HepG2 (cell line): Measurements from ENCODE around the gene FXN. TPM values are rescaled to one million over a fixed set of nuclear protein-coding genes. Genes with fewer than 3 reads are reported as not detected.
A peak's percentile ranks its signal among the peaks of the same experiment; 100 is the strongest.

Experiments used
- ATAC-seq: fragments of 200-7000 bp; cut with Tn5 transposase; 3 replicates; pipeline ENCODE4 v1.9.1; 2020; ENCODE audit warnings: mild to moderate bottlenecking, moderate library complexity
- BruUV-seq: library from RNA; stranded (reverse); fragments of 400-500 nt; replicated peaks from 2 replicates; lab custom pipeline; 2021; lab: Mats Ljungman, UMichigan
- CTCF ChIA-PET: fragments of 300-600 bp; formaldehyde crosslinking; extraction: SDS; loops from one replicate; lab custom pipeline; 2021; ENCODE audit warnings: low total read pairs, inconsistent platforms, low intra/inter-chr PET ratio; lab: Yijun Ruan, JAX
- POLR2A ChIA-PET: fragments of 350-600 bp; sonication (Branson Sonifier 250); formaldehyde crosslinking; loops from one replicate; lab custom pipeline; 2020; ENCODE audit warnings: antibody characterized with exemption, inconsistent platforms; lab: Yijun Ruan, JAX
- DNase-seq: peaks from one replicate; pipeline ENCODE4 v3.0.0-alpha.2; 2015; ENCODE audit warnings: low spot score
- FAIRE-seq: peaks from 3 replicates; lab custom pipeline; 2011; peaks lifted over from hg19 to GRCh38; lab: Jason Lieb, UNC
- H2AFZ ChIP-seq: one replicate; pipeline ENCODE4 v1.6.1; 2011; ENCODE audit warnings: low read length, inconsistent platforms
- H3K27ac ChIP-seq: fragments of 300-600 bp; 3 replicates; pipeline ENCODE4 v1.8.0; 2011; ENCODE audit warnings: mixed run types, mild to moderate bottlenecking, mixed read lengths, low read length, inconsistent platforms; ENCODE audit not compliant: insufficient read depth; ENCODE audit errors: extremely low read length
- H3K27me3 ChIP-seq, 2 experiments: fragments of 200-600 bp in 1 of 2; 2 replicates in 1 of 2; 3 replicates in 1 of 2; pipeline versions ENCODE4 v1.6.0 to v1.8.0; 2011; ENCODE audit warnings: low read length in 2 of 2, mild to moderate bottlenecking in 2 of 2, moderate library complexity in 2 of 2, inconsistent platforms in 1 of 2; ENCODE audit not compliant: insufficient read depth in 2 of 2, control insufficient read depth in 1 of 2
- H3K36me3 ChIP-seq, 2 experiments: fragments of 200-600 bp in 1 of 2; replicated peaks in 1 of 2; 2 replicates in 1 of 2; 3 replicates in 1 of 2; pipeline versions ENCODE4 v1.5.1 to v1.8.0; 2011; ENCODE audit warnings: low read length in 2 of 2, inconsistent platforms in 1 of 2; ENCODE audit not compliant: insufficient read depth in 2 of 2, control insufficient read depth in 1 of 2
- H3K4me1 ChIP-seq: 2 replicates; pipeline ENCODE4 v1.5.1; 2012; ENCODE audit warnings: low read length, inconsistent platforms; ENCODE audit not compliant: insufficient read depth
- H3K4me2 ChIP-seq: 2 replicates; pipeline ENCODE4 v1.6.0; 2011; ENCODE audit warnings: low read depth, low read length, inconsistent platforms
- H3K4me3 ChIP-seq, 3 experiments: fragments of 200-600 bp in 1 of 3; sonication (generic), shearing (Covaris generic) in 1 of 3; replicated peaks in 1 of 3; 2 replicates each; pipeline ENCODE4 v1.5.1; 2011 to 2016; ENCODE audit warnings: low read length in 3 of 3, inconsistent platforms in 2 of 3, low read depth in 2 of 3, mild to moderate bottlenecking in 2 of 3, control low read depth in 1 of 3, mixed read lengths in 1 of 3; ENCODE audit not compliant: insufficient read depth in 1 of 3
- H3K79me2 ChIP-seq: one replicate; pipeline ENCODE4 v1.6.1; 2011; ENCODE audit warnings: low read length, inconsistent platforms; ENCODE audit not compliant: insufficient read depth
- H3K9ac ChIP-seq: 2 replicates; pipeline ENCODE4 v1.6.0; 2011; ENCODE audit warnings: mild to moderate bottlenecking, low read depth, low read length, inconsistent platforms; ENCODE audit not compliant: insufficient read depth
- H3K9me3 ChIP-seq: 2 replicates; pipeline ENCODE4 v1.5.1; 2012; ENCODE audit warnings: mild to moderate bottlenecking, low read length
- H4K20me1 ChIP-seq: 2 replicates; pipeline ENCODE4 v1.6.0; 2011; ENCODE audit warnings: inconsistent platforms, mild to moderate bottlenecking, low read length, moderate library complexity; ENCODE audit not compliant: insufficient read depth
- AHR ChIP-seq: IDR thresholded peaks from 2 replicates; pipeline ENCODE4 v1.6.1; 2018; ENCODE audit warnings: missing genetic modification reagents, missing compliant biosample characterization
- DZIP1 ChIP-seq: sonication (generic); formaldehyde crosslinking; IDR thresholded peaks from 2 replicates; pipeline ENCODE4 v1.5.0; 2020; ENCODE audit warnings: mild to moderate bottlenecking, missing genetic modification reagents
- NFE2 ChIP-seq: sonication (generic); formaldehyde crosslinking; IDR thresholded peaks from 2 replicates; pipeline ENCODE4 v1.4.0; 2020; ENCODE audit warnings: missing genetic modification reagents
- PHB2 ChIP-seq: fragments of 450-650 bp; IDR thresholded peaks from 2 replicates; pipeline ENCODE4 v1.6.1; 2018; ENCODE audit not compliant: partially characterized antibody
- SNRNP70 ChIP-seq: fragments of 200-400 bp; formaldehyde crosslinking; IDR thresholded peaks from 2 replicates; pipeline ENCODE4 v1.6.1; 2017; ENCODE audit warnings: mild to moderate bottlenecking, low read depth, low read length, moderate library complexity
- TCF12 ChIP-seq, 2 experiments: fragments of 450-650 bp in 1 of 2; sonication (generic) in 1 of 2; formaldehyde crosslinking in 1 of 2; IDR thresholded peaks; 2 replicates each; pipeline versions ENCODE4 v1.6.1 to v1.8.0; 2017 to 2022; ENCODE audit warnings: antibody characterized with exemption in 1 of 2, mild to moderate bottlenecking in 1 of 2, missing genetic modification reagents in 1 of 2, moderate library complexity in 1 of 2
- ZNF264 ChIP-seq: sonication (generic); formaldehyde crosslinking; IDR thresholded peaks from 2 replicates; pipeline ENCODE4 v1.4.0; 2020; ENCODE audit warnings: missing genetic modification reagents
- ZNF768 ChIP-seq: sonication (generic); formaldehyde crosslinking; IDR thresholded peaks from 2 replicates; pipeline ENCODE4 v1.4.0; 2020; ENCODE audit warnings: missing genetic modification reagents
- WGBS: methylation state at CpG from one replicate; pipeline ENCODE4 v1.1.6; 2017; ENCODE audit warnings: low lambda C conversion rate; 5-methylcytosine and 5-hydroxymethylcytosine counted together
- in situ Hi-C: cut with HindIII; loops from 2 replicates; pipeline ENCODE4 v1.10.0; 2017; ENCODE audit warnings: low pct_unique_long_range_greater_than_20kb; ENCODE audit not compliant: extremely low pct_ligation_motif_present
- intact Hi-C: fragments of 100-400 bp; cut with micrococcal nuclease; formaldehyde crosslinking; loops from one replicate; pipeline ENCODE4 v1.10.0; 2022; ENCODE audit not compliant: unreplicated experiment
- polyA plus RNA-seq, 8 experiments: library from polyadenylated mRNA; depleted of rRNA in 3 of 8; stranded (reverse) in 7 of 8; unstranded in 1 of 8; fragments of >200 nt; fragmentation: Illumina TruSeq in 4 of 8; extraction: Trizol in 4 of 8; gene quantifications; 2 replicates each; pipeline versions ENCODE4 v1.2.1 to v1.2.3, GENCODE V29; 2011 to 2016; ENCODE audit warnings: low read depth in 4 of 8, missing spikeins in 1 of 8, mixed read lengths in 1 of 8; ENCODE audit not compliant: insufficient read depth in 1 of 8
- total RNA-seq, 5 experiments: library from RNA; depleted of rRNA; stranded (reverse); fragments of >200 nt; fragmentation: Illumina TruSeq; extraction: Trizol; gene quantifications; 2 replicates each; pipeline ENCODE4 v1.2.3, GENCODE V29; 2016; ENCODE audit warnings: low read depth in 1 of 5

The FXN gene
- total and polyA plus RNA-seq, 2 of the 13 experiments (the other 11 are each of a cell fraction or from before 2014, with no cell fraction given), result 24.1 to 26.0 TPM

GRCh38 chr9:69040646-69041045, 5.1 kb downstream of the FXN start:
- Histone ChIP-seq H3K9ac (no peak overlapping the region), H3K4me2 (no peak overlapping the region), H3K4me3 (no peak overlapping the region), H3K79me2 (peaks cover 88% of the 10 kb centered on the region), H2AFZ (no peak overlapping the region), H3K27ac (no peak overlapping the region), H3K27me3 (no peaks in the 10 kb centered on the region), H3K36me3 (peaks cover 0 to 33% of the 10 kb centered on the region in 2 experiments; a peak in 4 of 5 replicates), H3K9me3 (no peaks in the 10 kb centered on the region), H4K20me1 (peaks cover under 1% of the 10 kb centered on the region; the same call in 1 of the 2 replicates), H3K4me1 (peaks cover 59% of the 10 kb centered on the region)
- 94% methylated on average over 1 of the region's 2 CpGs for WGBS
- in situ Hi-C loops (no loop called here), intact Hi-C loops (no loop called here)
- no peak for FAIRE-seq
- BruUV-seq, result no TSS peak
- TF ChIP-seq AHR (no peak), ZNF264 (CRISPR knock-in tag) (peak; percentile 95)
- POLR2A ChIA-PET, result no interaction called here
- no peak for DNase-seq
- no peak for ATAC-seq
- CTCF ChIA-PET, result no interaction called here

GRCh38 chr9:69044240-69045219, 9.0 kb downstream of the FXN start:
- TF ChIP-seq NFE2 (no peak), SNRNP70 (no peak), TCF12 (IDR thresholded peaks at IDR 0.05) (no peak), TCF12 (CRISPR knock-in tag; IDR thresholded peaks at IDR 0.05) (no peak), ZNF768 (CRISPR knock-in tag) (no peak), PHB2 (no peak), DZIP1 (CRISPR knock-in tag) (no peak)
- BruUV-seq, result no TSS peak
- no peak for FAIRE-seq
- no peak; the same call in 2 of the 3 replicates for ATAC-seq
- no peak for DNase-seq
- POLR2A ChIA-PET, result no interaction called here
- Histone ChIP-seq H3K27me3 (no peaks in the 10 kb centered on the region), H3K79me2 (peaks cover 59% of the 10 kb centered on the region), H3K4me1 (peaks cover 49% of the 10 kb centered on the region), H3K27ac (no peak overlapping the region), H2AFZ (no peak overlapping the region), H3K36me3 (peaks cover 15 to 64% of the 10 kb centered on the region in 2 experiments), H3K9ac (no peak overlapping the region), H4K20me1 (peaks cover 3% of the 10 kb centered on the region; the same call in 1 of the 2 replicates), H3K4me2 (no peak overlapping the region), H3K4me3 (no peak overlapping the region), H3K9me3 (no peaks in the 10 kb centered on the region)
- in situ Hi-C loops, result no loop called here
- intact Hi-C loops, result no loop called here
- WGBS, result 93% methylated on average over 9 of the region's 9 CpGs
- CTCF ChIA-PET, result no interaction called here
